ENCODE results near the gene RGP1. TPM values are rescaled to one million over a fixed set of nuclear protein-coding genes. Genes with fewer than 3 reads are reported as not detected.

Gene RGP1
- total and polyA plus RNA-seq, 5 donors from 2014 or later = 4.6 to 22.8 (median 8.6) TPM

DNA sequence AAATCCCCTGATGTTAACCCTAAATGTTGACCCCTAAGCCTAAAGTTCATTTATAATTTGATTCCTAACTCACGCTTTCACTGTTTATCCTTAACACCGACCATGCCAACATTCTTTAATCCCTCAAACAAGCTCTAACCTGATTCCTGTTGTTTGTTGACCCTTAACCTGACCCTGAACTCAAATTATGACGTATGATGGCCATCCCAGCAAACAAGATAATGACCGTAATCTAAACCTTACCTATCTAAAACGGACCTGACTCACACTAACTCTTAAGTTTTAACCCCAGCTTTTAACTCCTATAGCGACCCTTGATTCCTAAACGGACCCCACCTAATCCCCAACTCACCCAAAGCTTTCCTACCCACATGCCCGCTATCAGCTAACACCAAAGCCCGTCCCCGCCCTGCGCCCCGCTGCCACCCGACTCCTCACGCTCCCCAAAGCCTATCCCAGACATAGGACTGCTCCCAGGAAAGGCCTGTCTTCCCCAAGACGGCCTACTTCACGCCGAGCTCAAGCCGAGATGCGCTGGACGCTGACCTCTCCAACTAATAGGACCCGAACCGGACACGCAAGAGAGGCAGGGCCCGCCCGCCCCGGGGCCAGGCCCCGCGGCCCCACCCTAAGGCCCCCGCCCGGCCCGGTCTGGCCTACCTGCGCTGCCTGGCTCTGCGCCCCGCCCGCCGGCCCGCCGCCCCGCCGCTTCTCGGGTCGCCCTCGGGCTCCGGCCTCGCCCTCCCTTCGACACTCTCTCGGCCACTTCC is 17.5 kb upstream of the RGP1 start:
- ATAC-seq (ENCODE audit: low read depth in 2 of 2) (no peak), DNase-seq (peak in 1 of 3 donors; percentile 31)
- peak overlapping the region in 2 of 3 donors; percentile 96 to 98 for H3K27ac Mint-ChIP-seq
- peaks cover 67% of the 10 kb centered on the region for H3K4me1 ChIP-seq (ENCODE audit: control insufficient read depth, insufficient read depth, low read length, poor library complexity, severe bottlenecking)
- no peaks in the 10 kb centered on the region for H3K27me3 Mint-ChIP-seq
- peaks cover 20% of the 10 kb centered on the region for H3K36me3 Mint-ChIP-seq
- H3K27me3 ChIP-seq (ENCODE audit: control insufficient read depth, insufficient read depth, low read length) = no peaks in the 10 kb centered on the region
- peak overlapping the region in 2 of 4 donors; percentile 94 to 98 for H3K4me3 Mint-ChIP-seq
- H3K4me1 Mint-ChIP-seq = peaks cover 16 to 37% (median 36%) of the 10 kb centered on the region in 4 donors
- H3K9me3 Mint-ChIP-seq = no peaks in the 10 kb centered on the region
- H3K4me3 ChIP-seq (ENCODE audit: low read depth, low read length) = peak overlapping the region; percentile 90
- no peaks in the 10 kb centered on the region for H3K9me3 ChIP-seq (ENCODE audit: control insufficient read depth in 2 of 2, low read length in 2 of 2)
- H3K27ac ChIP-seq (ENCODE audit: insufficient read depth, low read length, poor library complexity, severe bottlenecking) = peak overlapping the region; percentile 94
- peaks cover 19% of the 10 kb centered on the region for H3K36me3 ChIP-seq (ENCODE audit: control insufficient read depth, insufficient read depth, low read length)

- Histone ChIP-seq H3K27ac (ENCODE audit: insufficient read depth, low read length, poor library complexity, severe bottlenecking) (peak within 1 kb of the TSS; percentile 94), H3K27me3 (ENCODE audit: control insufficient read depth, insufficient read depth, low read length) (no peaks in the 10 kb centered on the region), H3K4me3 (ENCODE audit: low read depth, low read length) (peak within 1 kb of the TSS; percentile 90), H3K4me1 (ENCODE audit: control insufficient read depth, insufficient read depth, low read length, poor library complexity, severe bottlenecking) (peaks cover 62% of the 10 kb centered on the region), H3K36me3 (ENCODE audit: control insufficient read depth, insufficient read depth, low read length) (peaks cover 23% of the 10 kb centered on the region), H3K9me3 (ENCODE audit: control insufficient read depth in 2 of 2, low read length in 2 of 2) (no peaks in the 10 kb centered on the region)
- peak within 1 kb of the TSS in 2 of 4 donors; percentile 94 to 98 for H3K4me3 Mint-ChIP-seq
- H3K27ac Mint-ChIP-seq = peak within 1 kb of the TSS in 2 of 3 donors; percentile 96 to 98
- peaks cover 16% of the 10 kb centered on the region for H3K36me3 Mint-ChIP-seq
- H3K4me1 Mint-ChIP-seq = peaks cover 16 to 37% (median 29%) of the 10 kb centered on the region in 4 donors
- H3K27me3 Mint-ChIP-seq = no peaks in the 10 kb centered on the region
- no peaks in the 10 kb centered on the region for H3K9me3 Mint-ChIP-seq
- ATAC-seq (ENCODE audit: low read depth in 2 of 2) = peak; percentile 90 to 94
- peak; percentile 94 to 99 (median 96) for DNase-seq
Observed at GRCh38 chr9:35732185-35732799, 16.8 kb upstream of the RGP1 start, which contains the start of the genes CREB3 and TLN1. Gene CREB3, plus strand, starts transcription at chr9:35732666. Its CDS starts 107 bp downstream, at chr9:35732773. Gene TLN1, minus strand, starts transcription at chr9:35732195. Its CDS starts 6,501 bp downstream, at chr9:35725694.

GRCh38 chr9:35732800-35733541 is 16.1 kb upstream of the RGP1 start:
- peak overlapping the region; percentile 94 for H3K27ac ChIP-seq (ENCODE audit: insufficient read depth, low read length, poor library complexity, severe bottlenecking)
- no peak for ATAC-seq (ENCODE audit: low read depth in 2 of 2)
- H3K9me3 ChIP-seq (ENCODE audit: control insufficient read depth in 2 of 2, low read length in 2 of 2) = no peaks in the 10 kb centered on the region
- no peaks in the 10 kb centered on the region for H3K27me3 ChIP-seq (ENCODE audit: control insufficient read depth, insufficient read depth, low read length)
- peak in 1 of 3 donors; percentile 48 for DNase-seq
- H3K27ac Mint-ChIP-seq = peak overlapping the region in 2 of 3 donors; percentile 94 to 98
- peak overlapping the region; percentile 87 for H3K4me3 ChIP-seq (ENCODE audit: low read depth, low read length)
- H3K4me1 Mint-ChIP-seq = peaks cover 16 to 37% (median 28%) of the 10 kb centered on the region in 4 donors
- H3K27me3 Mint-ChIP-seq = no peaks in the 10 kb centered on the region
- H3K4me1 ChIP-seq (ENCODE audit: control insufficient read depth, insufficient read depth, low read length, poor library complexity, severe bottlenecking) = peaks cover 55% of the 10 kb centered on the region
- H3K36me3 ChIP-seq (ENCODE audit: control insufficient read depth, insufficient read depth, low read length) = peaks cover 30% of the 10 kb centered on the region
- H3K9me3 Mint-ChIP-seq = no peaks in the 10 kb centered on the region
- H3K36me3 Mint-ChIP-seq = peaks cover 21% of the 10 kb centered on the region
- H3K4me3 Mint-ChIP-seq = peak overlapping the region in 2 of 4 donors; percentile 94 to 98

DNA sequence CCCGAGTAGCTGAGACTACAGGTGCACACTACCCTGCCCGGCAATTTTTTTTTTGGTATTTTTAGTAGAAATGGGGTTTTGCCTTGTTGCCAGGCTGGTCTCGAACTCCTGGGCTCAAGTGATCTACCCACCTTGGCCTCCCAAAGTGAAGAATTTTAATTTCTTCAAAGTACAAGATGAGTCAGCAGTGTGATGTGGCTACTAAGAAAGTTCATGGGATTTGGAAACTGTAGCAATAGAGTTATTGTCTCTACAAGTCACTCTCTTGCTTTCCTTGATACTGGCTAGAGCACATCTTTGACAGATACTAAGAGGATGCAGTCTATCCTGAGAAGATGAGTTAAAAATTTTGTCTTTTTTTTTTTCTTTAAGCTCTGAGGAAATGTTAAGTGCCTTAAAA is 15.0 kb upstream of the RGP1 start:
- Mint-ChIP-seq H3K36me3 (peaks cover 28% of the 10 kb centered on the region), H3K4me1 (peaks cover 16 to 37% (median 28%) of the 10 kb centered on the region in 4 donors)

DNA sequence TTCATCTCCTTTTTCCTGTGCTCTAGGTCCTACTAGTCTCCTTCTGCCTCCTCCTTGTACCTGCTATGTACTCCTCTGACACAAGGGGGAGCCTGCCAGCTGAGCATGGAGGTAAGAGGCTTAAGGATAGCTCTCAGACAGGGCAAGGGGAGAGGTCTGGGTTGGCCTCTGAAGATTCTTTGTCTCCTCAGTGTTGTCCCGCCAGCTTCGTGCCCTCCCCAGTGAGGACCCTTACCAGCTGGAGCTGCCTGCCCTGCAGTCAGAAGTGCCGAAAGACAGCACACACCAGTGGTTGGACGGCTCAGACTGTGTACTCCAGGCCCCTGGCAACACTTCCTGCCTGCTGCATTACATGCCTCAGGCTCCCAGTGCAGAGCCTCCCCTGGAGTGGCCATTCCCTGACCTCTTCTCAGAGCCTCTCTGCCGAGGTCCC is 12.9 kb upstream of the RGP1 start:
- Histone ChIP-seq H3K4me1 (ENCODE audit: control insufficient read depth, insufficient read depth, low read length, poor library complexity, severe bottlenecking) (peaks cover 22% of the 10 kb centered on the region), H3K36me3 (ENCODE audit: control insufficient read depth, insufficient read depth, low read length) (peaks cover 59% of the 10 kb centered on the region), H3K27me3 (ENCODE audit: control insufficient read depth, insufficient read depth, low read length) (no peaks in the 10 kb centered on the region), H3K27ac (ENCODE audit: insufficient read depth, low read length, poor library complexity, severe bottlenecking) (no peak overlapping the region), H3K4me3 (ENCODE audit: low read depth, low read length) (no peak overlapping the region), H3K9me3 (ENCODE audit: control insufficient read depth in 2 of 2, low read length in 2 of 2) (no peaks in the 10 kb centered on the region)
- peak overlapping the region in 3 of 4 donors; percentile 43 to 74 (median 57) for H3K4me3 Mint-ChIP-seq
- H3K36me3 Mint-ChIP-seq = peaks cover 29% of the 10 kb centered on the region
- H3K27ac Mint-ChIP-seq = peak overlapping the region in 1 of 3 donors; percentile 44
- ATAC-seq (ENCODE audit: low read depth in 2 of 2) = peak in 1 of 2 donors; percentile 9
- peak; percentile 51 to 85 (median 73) for DNase-seq
- no peaks in the 10 kb centered on the region for H3K9me3 Mint-ChIP-seq
- H3K27me3 Mint-ChIP-seq = no peaks in the 10 kb centered on the region
- H3K4me1 Mint-ChIP-seq = peaks cover 14 to 37% (median 22%) of the 10 kb centered on the region in 4 donors

More for the DNA sequence above, 15.0 kb upstream of the RGP1 start:
- Histone ChIP-seq H3K36me3 (ENCODE audit: control insufficient read depth, insufficient read depth, low read length) (peaks cover 40% of the 10 kb centered on the region), H3K9me3 (ENCODE audit: control insufficient read depth in 2 of 2, low read length in 2 of 2) (no peaks in the 10 kb centered on the region), H3K4me3 (ENCODE audit: low read depth, low read length) (no peak overlapping the region), H3K27me3 (ENCODE audit: control insufficient read depth, insufficient read depth, low read length) (no peaks in the 10 kb centered on the region), H3K4me1 (ENCODE audit: control insufficient read depth, insufficient read depth, low read length, poor library complexity, severe bottlenecking) (peaks cover 44% of the 10 kb centered on the region), H3K27ac (ENCODE audit: insufficient read depth, low read length, poor library complexity, severe bottlenecking) (no peak overlapping the region)
- no peak for DNase-seq
- Mint-ChIP-seq H3K27ac (no peak overlapping the region), H3K9me3 (no peaks in the 10 kb centered on the region), H3K4me3 (peak overlapping the region in 3 of 4 donors; percentile 7 to 54 (median 31)), H3K27me3 (no peaks in the 10 kb centered on the region)
- ATAC-seq (ENCODE audit: low read depth in 2 of 2) = no peak

DNA sequence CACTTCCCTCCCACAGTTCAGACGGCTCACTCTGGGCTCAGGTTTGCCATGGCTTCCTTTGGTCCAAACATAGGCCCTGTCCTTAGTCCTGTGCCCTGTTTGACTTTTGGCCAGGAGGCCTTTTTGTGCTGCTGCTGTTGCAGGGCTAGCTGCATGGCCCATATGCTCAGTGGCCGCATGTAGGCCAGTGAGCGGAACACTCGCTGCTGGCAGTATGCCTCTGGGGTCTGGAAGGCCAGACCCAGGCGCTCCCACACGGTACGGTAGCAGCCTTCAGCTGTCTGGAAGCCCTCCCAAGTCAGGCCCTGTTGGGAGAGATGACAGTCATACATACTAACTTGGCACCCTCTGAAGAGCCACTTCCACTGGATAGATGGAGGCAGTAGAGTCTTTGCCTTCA is 11.9 kb upstream of the RGP1 start:
- Mint-ChIP-seq H3K36me3 (peaks cover 33% of the 10 kb centered on the region), H3K4me1 (peaks cover 9 to 35% (median 19%) of the 10 kb centered on the region in 4 donors), H3K9me3 (no peaks in the 10 kb centered on the region), H3K27me3 (no peaks in the 10 kb centered on the region), H3K4me3 (peak overlapping the region in 1 of 4 donors; percentile 54), H3K27ac (no peak overlapping the region)
- H3K36me3 ChIP-seq (ENCODE audit: control insufficient read depth, insufficient read depth, low read length) = peaks cover 66% of the 10 kb centered on the region
- ATAC-seq (ENCODE audit: low read depth in 2 of 2) = no peak
- H3K4me3 ChIP-seq (ENCODE audit: low read depth, low read length) = no peak overlapping the region
- no peak overlapping the region for H3K27ac ChIP-seq (ENCODE audit: insufficient read depth, low read length, poor library complexity, severe bottlenecking)
- no peaks in the 10 kb centered on the region for H3K27me3 ChIP-seq (ENCODE audit: control insufficient read depth, insufficient read depth, low read length)
- H3K4me1 ChIP-seq (ENCODE audit: control insufficient read depth, insufficient read depth, low read length, poor library complexity, severe bottlenecking) = peaks cover 16% of the 10 kb centered on the region
- H3K9me3 ChIP-seq (ENCODE audit: control insufficient read depth in 2 of 2, low read length in 2 of 2) = no peaks in the 10 kb centered on the region
- no peak for DNase-seq

DNA sequence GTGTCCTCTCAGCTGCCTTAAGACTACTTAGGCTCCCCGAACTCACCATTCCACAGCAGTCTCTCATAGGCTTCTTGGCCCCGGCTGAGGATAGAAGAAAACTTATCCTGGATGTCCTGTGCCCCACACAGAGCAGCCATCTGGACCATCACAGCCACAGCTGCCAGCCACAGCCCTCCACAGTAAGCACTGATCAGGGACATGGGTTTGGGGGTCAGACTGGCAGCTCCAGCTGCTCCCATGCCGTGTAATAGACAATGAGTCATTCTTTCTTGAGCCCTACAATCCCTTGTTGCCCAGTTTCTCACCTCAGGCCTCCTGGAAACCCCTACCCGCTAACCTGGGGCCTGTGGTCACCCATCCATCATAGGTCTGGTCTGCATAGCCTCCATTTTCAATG is 10.9 kb upstream of the RGP1 start:
- H3K9me3 Mint-ChIP-seq = no peaks in the 10 kb centered on the region
- H3K27ac Mint-ChIP-seq = no peak overlapping the region
- peaks cover 10% of the 10 kb centered on the region for H3K4me1 ChIP-seq (ENCODE audit: control insufficient read depth, insufficient read depth, low read length, poor library complexity, severe bottlenecking)
- H3K27me3 ChIP-seq (ENCODE audit: control insufficient read depth, insufficient read depth, low read length) = no peaks in the 10 kb centered on the region
- peaks cover 76% of the 10 kb centered on the region for H3K36me3 ChIP-seq (ENCODE audit: control insufficient read depth, insufficient read depth, low read length)
- H3K27ac ChIP-seq (ENCODE audit: insufficient read depth, low read length, poor library complexity, severe bottlenecking) = no peak overlapping the region
- no peaks in the 10 kb centered on the region for H3K27me3 Mint-ChIP-seq
- H3K4me3 ChIP-seq (ENCODE audit: low read depth, low read length) = no peak overlapping the region
- no peak overlapping the region for H3K4me3 Mint-ChIP-seq
- peaks cover 9 to 27% (median 18%) of the 10 kb centered on the region in 4 donors for H3K4me1 Mint-ChIP-seq
- ATAC-seq (ENCODE audit: low read depth in 2 of 2) = no peak
- H3K9me3 ChIP-seq (ENCODE audit: control insufficient read depth in 2 of 2, low read length in 2 of 2) = no peaks in the 10 kb centered on the region
- DNase-seq = no peak
- H3K36me3 Mint-ChIP-seq = peaks cover 40% of the 10 kb centered on the region
